ENCODE results near the gene KLF16. TPM values are rescaled to one million over a fixed set of nuclear protein-coding genes. Genes with fewer than 3 reads are reported as not detected.
"Not testable (repeated sequence)": the region's sequence is repeated elsewhere in the genome, so short reads cannot be mapped to it uniquely, and the experiment has no call there.

KLF16 gene
- polyA plus RNA-seq (ENCODE audit: insufficient read length): 13.6 TPM

DNA sequence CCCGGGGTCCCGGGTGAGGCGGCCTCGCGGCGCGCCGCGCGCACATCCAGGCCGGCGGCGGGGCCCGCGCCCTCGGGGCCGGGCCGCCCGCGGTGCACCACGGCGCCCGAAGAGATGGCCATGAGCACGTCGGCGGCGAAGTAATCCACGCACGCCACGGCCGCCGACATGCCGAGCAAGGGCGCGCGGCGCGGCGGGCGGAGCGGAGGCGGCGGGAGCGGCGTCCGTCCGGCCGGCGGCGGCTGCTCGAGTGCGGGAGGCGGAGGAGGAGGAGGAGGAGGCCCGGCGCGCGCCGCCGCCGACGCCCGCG lies at the start of gene KLF16:
Gene KLF16 (minus strand): TSS at position 252 of the 310 bp plus-strand sequence. CDS start 82 bp downstream, at position 170.
- no peak for DNase-seq

- no peak for DNase-seq
Observed at GRCh38 chr19:1912760-1913505, 49.6 kb upstream of the KLF16 start.

GRCh38 chr19:1911995-1912394 lies 48.6 kb upstream of the KLF16 start:
- DNase-seq: no peak

GRCh38 chr19:1911098-1911497 lies 47.7 kb upstream of the KLF16 start:
- DNase-seq: no peak

DNA sequence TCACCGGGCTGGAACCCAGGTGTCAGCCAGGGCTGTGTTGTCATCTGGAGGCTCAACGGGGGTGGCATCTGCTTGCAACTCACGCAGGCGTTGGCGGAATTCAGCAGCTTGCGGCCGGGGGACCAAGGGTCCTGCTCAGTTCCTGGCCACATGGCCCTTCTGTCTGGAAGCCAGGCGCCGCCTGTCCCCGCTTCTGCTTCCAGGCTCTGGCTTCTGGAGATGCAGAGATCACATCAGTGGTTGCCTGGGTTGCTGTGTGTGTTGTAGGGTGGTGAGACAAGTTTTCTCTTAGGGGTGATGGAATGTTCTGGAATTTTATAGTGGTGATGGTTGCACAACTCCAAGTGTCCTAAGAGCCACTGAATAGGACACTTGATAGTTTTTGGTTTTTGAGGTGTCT lies 46.8 kb upstream of the KLF16 start:
- DNase-seq: no peak

- no peak for DNase-seq
Observed at GRCh38 chr19:1909761-1910080, 46.3 kb upstream of the KLF16 start.

- no peak for DNase-seq
Observed at GRCh38 chr19:1908364-1908678, 44.9 kb upstream of the KLF16 start.

DNA sequence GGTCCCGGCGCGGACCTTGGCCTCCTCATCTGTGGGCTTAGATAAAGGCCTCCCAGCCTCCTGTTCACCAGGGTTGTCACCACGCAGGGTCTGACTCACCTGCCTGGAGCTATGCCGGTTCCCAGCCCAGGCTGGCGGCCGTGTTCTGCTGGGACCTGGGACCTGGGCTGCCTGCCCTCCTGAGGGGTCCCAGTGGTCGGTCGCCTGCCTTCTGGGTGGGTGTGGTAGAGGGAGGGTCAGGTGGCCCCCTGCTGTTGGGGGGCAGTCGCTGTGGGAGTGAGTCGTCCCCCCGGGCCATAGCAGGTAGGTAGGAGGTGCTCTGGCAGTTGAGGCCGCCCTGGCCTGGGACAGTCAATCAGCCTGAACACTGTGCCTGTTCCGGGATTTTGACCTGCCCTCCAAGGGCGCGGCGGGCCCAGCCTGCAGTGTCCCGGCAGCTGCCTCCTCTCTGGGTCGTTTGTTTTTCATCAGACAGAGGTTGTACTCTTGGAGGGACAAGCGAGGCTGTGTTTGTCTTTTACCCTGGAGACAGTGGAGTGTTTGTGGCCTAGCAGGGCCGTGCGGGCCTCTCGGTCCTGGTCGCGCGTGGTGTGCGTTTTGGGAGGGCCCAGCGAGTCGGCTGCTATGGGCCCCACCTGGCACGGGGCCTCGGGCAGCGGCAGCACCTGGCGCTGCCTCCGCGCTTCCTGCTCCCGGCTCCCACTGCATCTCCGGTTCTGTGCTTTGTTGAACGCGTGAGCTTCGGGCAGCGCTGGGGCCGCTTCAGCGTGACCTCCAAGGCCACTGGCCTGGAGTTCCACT lies 44.4 kb upstream of the KLF16 start:
- no peak for DNase-seq

DNA sequence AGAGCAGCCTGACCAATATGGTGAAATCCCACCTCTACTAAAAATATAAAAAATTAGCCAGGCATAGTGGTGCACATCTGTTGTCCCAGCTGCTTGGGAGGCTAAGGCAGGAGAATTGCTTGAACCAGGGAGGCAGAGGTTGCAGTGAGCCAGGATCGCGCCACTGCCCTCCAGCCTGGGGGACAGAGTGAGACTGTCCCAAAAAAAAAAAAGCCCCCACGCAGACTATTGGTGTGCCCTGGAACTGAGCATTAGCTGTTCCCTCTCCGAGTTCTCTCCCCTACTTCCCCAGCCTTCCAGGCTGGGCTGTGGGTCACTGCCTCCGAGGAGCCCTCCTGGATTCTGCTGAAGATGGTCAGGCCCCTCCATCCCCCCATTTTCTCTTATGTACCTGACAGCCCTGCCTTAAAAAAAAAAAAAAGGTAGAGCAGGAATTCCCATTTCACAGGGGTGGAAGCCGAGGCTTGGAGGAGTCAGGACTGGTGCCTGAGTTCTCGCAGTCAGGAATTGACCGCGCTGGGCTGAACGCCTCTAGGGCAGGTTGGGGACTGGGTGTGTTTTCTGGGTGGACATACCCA lies 43.7 kb upstream of the KLF16 start:
- DNase-seq: no peak

- no peak for DNase-seq
Observed at GRCh38 chr19:1905863-1906375, 42.5 kb upstream of the KLF16 start.

DNA sequence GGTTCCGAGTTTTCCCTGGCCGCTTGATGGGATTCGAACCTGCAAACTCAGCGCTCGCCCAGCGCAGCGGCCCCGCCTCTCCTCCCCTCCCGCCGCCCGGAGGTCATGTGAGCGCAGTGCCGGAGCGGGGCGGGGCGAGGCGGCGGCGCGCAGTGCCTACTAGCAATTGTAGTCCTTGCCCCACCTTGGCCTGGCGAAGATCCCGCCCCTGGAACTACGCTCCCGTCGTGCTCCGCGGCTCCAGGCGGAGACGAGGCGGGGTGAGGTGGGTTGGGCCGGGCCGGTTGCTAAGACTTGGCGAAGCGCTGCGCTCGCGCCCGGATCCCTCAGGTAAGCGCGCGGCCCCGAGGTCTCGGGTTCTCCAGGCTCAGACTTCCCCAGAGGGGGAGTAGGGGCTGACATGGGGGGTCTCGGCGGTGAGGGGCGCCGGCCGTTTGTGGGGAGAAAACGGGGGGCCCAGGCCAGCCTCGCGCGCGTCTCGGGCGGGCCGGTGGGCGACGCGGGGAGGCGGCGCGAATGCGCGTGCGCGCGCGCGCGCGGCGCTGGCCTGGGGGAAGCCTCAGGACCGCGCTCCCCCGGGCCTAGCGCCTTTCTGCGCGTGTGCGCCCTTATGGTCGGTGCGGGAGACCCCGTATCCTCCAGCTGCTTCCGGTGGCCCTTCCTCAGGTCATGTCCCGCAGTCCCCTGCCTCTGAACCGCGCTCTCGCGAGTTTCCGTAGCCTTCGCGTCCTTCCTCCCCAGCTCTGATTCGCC lies 41.9 kb upstream of the KLF16 start, which contains the start of the genes ADAT3 and SCAMP4:
Gene ADAT3 (plus strand): TSS at position 290 of the 753 bp plus-strand sequence. CDS start 6,649 bp downstream, outside the sequence.
Gene SCAMP4 (plus strand): TSS at position 290 of the 753 bp plus-strand sequence. CDS start 9,621 bp downstream, outside the sequence.
- DNase-seq: peak; percentile 99

- no peak for DNase-seq
Observed at GRCh38 chr19:1904860-1905109, 41.4 kb upstream of the KLF16 start.

GRCh38 chr19:1902923-1903322 lies 39.5 kb upstream of the KLF16 start:
- DNase-seq: no peak

- DNase-seq: no peak
Observed at GRCh38 chr19:1901940-1902404, 38.6 kb upstream of the KLF16 start.

GRCh38 chr19:1896508-1896907 lies 33.1 kb upstream of the KLF16 start:
- DNase-seq: no peak

- no peak for DNase-seq
Observed at GRCh38 chr19:1893791-1894190, 30.4 kb upstream of the KLF16 start.

GRCh38 chr19:1889907-1890306 lies 26.5 kb upstream of the KLF16 start:
- DNase-seq: no peak

- DNase-seq: no peak
Observed at GRCh38 chr19:1888385-1888784, 25.0 kb upstream of the KLF16 start.

GRCh38 chr19:1886360-1886759 lies 23.0 kb upstream of the KLF16 start:
- DNase-seq: not testable (repeated sequence)

DNA sequence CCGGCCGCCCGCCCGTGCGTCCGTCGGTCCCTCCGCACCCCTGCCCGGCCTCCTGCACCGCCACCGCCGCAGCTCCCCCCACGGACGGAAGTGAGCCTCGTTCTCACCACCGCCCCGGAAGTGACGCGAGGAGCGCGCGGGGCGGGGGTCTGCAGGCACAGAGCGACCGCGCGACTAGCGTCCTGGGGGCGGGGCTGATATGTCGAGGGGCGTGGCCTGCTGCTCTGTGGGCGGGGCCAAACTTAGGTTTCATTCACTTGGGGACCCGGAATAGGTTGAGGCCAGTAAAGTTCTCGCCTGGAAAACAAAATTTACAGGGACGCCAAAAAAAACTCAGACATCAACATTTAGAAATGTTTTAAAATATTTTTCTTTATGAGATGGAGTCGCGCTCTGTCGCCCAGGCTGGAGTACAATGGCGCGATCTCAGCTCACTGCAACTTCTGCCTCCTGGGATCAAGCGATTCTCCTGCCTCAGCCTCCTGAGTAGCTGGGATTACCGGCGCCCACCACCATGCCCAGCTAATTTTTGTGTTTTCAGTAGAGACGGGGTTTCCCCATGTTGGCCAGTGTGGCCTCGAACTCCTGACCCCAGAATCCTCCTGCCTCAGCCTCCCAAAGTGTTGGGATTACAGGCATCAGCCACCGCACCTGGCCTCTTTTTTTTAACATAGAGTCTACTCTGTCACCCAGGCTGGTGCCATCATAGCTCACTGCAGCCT lies 22.2 kb upstream of the KLF16 start, which contains the start of gene ABHD17A:
Gene ABHD17A (minus strand): TSS at position 99 of the 722 bp plus-strand sequence. CDS start 3,930 bp downstream, outside the sequence.
- DNase-seq: peak; percentile 96

DNA sequence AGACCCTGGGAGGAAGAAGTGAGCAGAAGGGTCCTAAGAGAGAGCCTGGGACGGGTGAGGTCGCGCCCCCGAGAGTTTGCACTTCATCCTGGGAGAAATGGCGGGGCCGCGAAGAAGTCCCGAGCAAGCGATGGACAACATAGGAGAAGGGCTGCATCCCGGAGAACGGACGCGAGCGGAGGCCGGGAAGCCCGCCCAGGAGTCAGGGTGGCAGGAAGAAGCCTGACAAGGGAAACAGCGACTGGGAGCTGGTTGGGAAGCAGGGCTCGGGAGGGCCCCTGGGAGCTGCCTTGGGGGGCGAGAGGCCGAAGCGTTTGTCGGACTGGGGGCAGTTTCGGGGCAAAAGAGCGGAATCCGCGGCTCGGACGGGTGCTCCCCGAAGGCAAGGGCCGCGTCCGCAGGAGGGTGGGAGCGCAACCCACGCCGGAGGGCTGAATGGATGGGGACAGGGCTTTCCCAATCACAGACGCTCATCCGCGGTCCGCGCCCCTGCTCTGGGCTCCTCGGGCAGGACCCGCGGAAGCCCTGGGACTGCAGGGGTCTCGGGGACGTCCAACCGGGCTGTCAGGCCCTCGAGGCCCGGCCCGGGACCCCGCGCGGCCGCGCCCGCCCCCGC lies 21.4 kb upstream of the KLF16 start:
- no peak for DNase-seq

GRCh38 chr19:1884291-1884718 lies 20.9 kb upstream of the KLF16 start:
- DNase-seq: no peak

All from hindlimb muscle (tissue), 1 donor.